ENCODE results near the gene STAT6. TPM values are rescaled to one million over a fixed set of nuclear protein-coding genes. Genes with fewer than 3 reads are reported as not detected.

The STAT6 gene
- total RNA-seq, 1 experiment from 2014 or later: 52.3 TPM

DNA sequence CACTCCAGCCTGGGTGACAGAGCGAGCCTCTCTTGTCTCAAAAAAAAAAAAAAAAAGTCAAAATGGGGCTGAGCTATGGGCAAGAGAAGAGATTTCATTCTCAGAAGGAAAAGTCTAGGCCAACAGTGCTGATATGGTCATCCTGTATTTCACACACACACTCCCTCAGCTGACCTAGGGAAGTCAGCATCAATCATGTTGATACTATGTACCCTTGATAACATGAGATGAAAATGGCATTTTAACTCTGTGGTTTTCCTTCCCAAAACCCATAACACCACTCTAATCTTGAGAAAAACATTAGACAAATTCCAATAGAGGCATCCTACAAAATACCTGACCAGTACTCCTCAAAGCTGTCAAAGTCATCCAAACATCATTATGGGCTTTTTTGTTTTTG is 30.3 kb downstream of the STAT6 start:
- ATAC-seq (no peak), DNase-seq (ENCODE audit: low read depth, low spot score) (no peak)
- 0 out of 2 replicates have a peak, but pooled peaks cover under 1% of the 10 kb centered on the region for H3K4me1 ChIP-seq (ENCODE audit: control insufficient read depth, insufficient read depth, low read length)

DNA sequence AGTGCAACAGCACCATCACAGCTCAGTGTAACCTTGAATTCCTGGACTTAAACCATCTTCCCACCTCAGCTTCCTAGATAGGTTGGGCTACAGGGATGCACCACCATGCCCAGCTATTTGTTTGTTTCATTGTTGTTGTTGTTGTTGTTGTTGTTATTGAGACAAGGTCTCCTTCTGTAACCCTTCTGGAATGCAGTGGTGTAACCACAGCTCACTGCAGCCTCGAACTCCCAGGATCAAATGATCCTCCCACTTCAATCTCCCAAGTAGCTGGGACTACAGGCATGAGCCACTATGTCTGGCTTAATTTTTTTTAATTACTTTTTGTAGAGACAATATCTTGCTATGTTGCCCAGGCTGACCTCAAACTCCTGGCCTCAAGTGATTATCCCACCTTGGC is 31.3 kb downstream of the STAT6 start:
- BruUV-seq (replicated peaks): no TSS peak
- H3K36me3 ChIP-seq (ENCODE audit: control insufficient read depth, insufficient read depth, low read length): no peaks in the 10 kb centered on the region
- peak overlapping the region; percentile 90 for H3K27ac ChIP-seq (ENCODE audit: low read length)
- no peak overlapping the region for H3K4me3 ChIP-seq (ENCODE audit: low read depth in 2 of 2, low read length in 2 of 2)
- ChIA-PET CTCF (interaction anchor here (0.6 to 2.4 kb wide), 4 partner anchors 10 to 53 kb away, joined by 3 to 12 read pairs (median 4); partner anchors contain the start of gene STAT6), POLR2A (interaction anchor here (1.4 kb wide), 1 partner anchor 31 kb away, joined by 6 read pairs; the partner anchor contains the start of gene STAT6)
- intact Hi-C loops (cut with micrococcal nuclease; ENCODE audit: unreplicated experiment): no loop called here
- ATAC-seq (no peak), DNase-seq (ENCODE audit: low read depth, low spot score) (no peak)
- H3K9me3 ChIP-seq (ENCODE audit: control insufficient read depth, insufficient read depth, low read depth, low read length): no peaks in the 10 kb centered on the region
- in situ Hi-C loops (cut with HindIII; ENCODE audit: low pct_unique_long_range_greater_than_20kb, low sequenced_read_pairs): no loop called here
- no peaks in the 10 kb centered on the region for H3K27me3 ChIP-seq (ENCODE audit: control insufficient read depth, insufficient read depth, low read length)
- no peaks in the 10 kb centered on the region for H3K4me1 ChIP-seq (ENCODE audit: control insufficient read depth, insufficient read depth, low read length)
- TF ChIP-seq, protein P1, sequence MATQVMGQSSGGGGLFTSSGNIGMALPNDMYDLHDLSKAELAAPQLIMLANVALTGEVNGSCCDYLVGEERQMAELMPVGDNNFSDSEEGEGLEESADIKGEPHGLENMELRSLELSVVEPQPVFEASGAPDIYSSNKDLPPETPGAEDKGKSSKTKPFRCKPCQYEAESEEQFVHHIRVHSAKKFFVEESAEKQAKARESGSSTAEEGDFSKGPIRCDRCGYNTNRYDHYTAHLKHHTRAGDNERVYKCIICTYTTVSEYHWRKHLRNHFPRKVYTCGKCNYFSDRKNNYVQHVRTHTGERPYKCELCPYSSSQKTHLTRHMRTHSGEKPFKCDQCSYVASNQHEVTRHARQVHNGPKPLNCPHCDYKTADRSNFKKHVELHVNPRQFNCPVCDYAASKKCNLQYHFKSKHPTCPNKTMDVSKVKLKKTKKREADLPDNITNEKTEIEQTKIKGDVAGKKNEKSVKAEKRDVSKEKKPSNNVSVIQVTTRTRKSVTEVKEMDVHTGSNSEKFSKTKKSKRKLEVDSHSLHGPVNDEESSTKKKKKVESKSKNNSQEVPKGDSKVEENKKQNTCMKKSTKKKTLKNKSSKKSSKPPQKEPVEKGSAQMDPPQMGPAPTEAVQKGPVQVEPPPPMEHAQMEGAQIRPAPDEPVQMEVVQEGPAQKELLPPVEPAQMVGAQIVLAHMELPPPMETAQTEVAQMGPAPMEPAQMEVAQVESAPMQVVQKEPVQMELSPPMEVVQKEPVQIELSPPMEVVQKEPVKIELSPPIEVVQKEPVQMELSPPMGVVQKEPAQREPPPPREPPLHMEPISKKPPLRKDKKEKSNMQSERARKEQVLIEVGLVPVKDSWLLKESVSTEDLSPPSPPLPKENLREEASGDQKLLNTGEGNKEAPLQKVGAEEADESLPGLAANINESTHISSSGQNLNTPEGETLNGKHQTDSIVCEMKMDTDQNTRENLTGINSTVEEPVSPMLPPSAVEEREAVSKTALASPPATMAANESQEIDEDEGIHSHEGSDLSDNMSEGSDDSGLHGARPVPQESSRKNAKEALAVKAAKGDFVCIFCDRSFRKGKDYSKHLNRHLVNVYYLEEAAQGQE (IDR thresholded peaks at IDR 0.05; ENCODE audit: insufficient read depth in 1 of 2, low read depth in 2 of 2, low read length in 1 of 2): no peak
- no peak for TF ChIP-seq CTCF (IDR thresholded peaks at IDR 0.05)
- TF ChIP-seq POLR2AphosphoS5 (IDR thresholded peaks at IDR 0.05; ENCODE audit: low read depth, low read length): no peak
- no peak for TF ChIP-seq TCF7L2 (IDR thresholded peaks at IDR 0.05; ENCODE audit: low read depth, low read length)
- TF ChIP-seq SIN3A (IDR thresholded peaks at IDR 0.05; ENCODE audit: borderline replicate concordance, insufficient read depth, low read depth, low read length): no peak

More for the DNA sequence above, 30.3 kb downstream of the STAT6 start:
- H3K27ac ChIP-seq (ENCODE audit: low read length): no peak overlapping the region
- H3K9me3 ChIP-seq (ENCODE audit: control insufficient read depth, insufficient read depth, low read depth, low read length): no peaks in the 10 kb centered on the region
- in situ Hi-C loops (cut with HindIII; ENCODE audit: low pct_unique_long_range_greater_than_20kb, low sequenced_read_pairs) (no loop called here), intact Hi-C loops (cut with micrococcal nuclease; ENCODE audit: unreplicated experiment) (no loop called here)
- POLR2A ChIA-PET: no interaction called here
- H3K27me3 ChIP-seq (ENCODE audit: control insufficient read depth, insufficient read depth, low read length): no peaks in the 10 kb centered on the region
- no peak overlapping the region for H3K4me3 ChIP-seq (ENCODE audit: low read depth in 2 of 2, low read length in 2 of 2)
- CTCF ChIA-PET: interaction anchor here (0.7 kb wide), 1 partner anchor 18 kb away, joined by 4 read pairs; no protein-coding TSS in a partner anchor
- TF ChIP-seq, protein P1 (IDR thresholded peaks at IDR 0.05; ENCODE audit: insufficient read depth in 1 of 2, low read depth in 2 of 2, low read length in 1 of 2): no peak
- TF ChIP-seq SIN3A (IDR thresholded peaks at IDR 0.05; ENCODE audit: borderline replicate concordance, insufficient read depth, low read depth, low read length) (no peak), TCF7L2 (IDR thresholded peaks at IDR 0.05; ENCODE audit: low read depth, low read length) (no peak), POLR2AphosphoS5 (IDR thresholded peaks at IDR 0.05; ENCODE audit: low read depth, low read length) (no peak), CTCF (IDR thresholded peaks at IDR 0.05) (no peak)
- BruUV-seq (replicated peaks): no TSS peak
- H3K36me3 ChIP-seq (ENCODE audit: control insufficient read depth, insufficient read depth, low read length): no peaks in the 10 kb centered on the region

Measured in Panc1 (cell line).